Lung (tissue), 12 donors: ENCODE data around the gene CCNL1. TPM values are rescaled to one million over a fixed set of nuclear protein-coding genes. Genes with fewer than 3 reads are reported as not detected.
"Not testable (repeated sequence)": the region's sequence is repeated elsewhere in the genome, so short reads cannot be mapped to it uniquely, and the experiment has no call there.

Experiments
- ATAC-seq: fragments of 200-7000 bp; cut with Tn5 transposase; one replicate; pipeline ENCODE4 v1.9.1; 2020; ENCODE audit warnings: moderate number of reproducible peaks; ENCODE audit not compliant: insufficient read depth, low FRiP score
- DNase-seq, 3 donors: peaks; one replicate each; pipeline ENCODE4 v3.0.0-alpha.2; 2013 to 2017
- H3K27ac ChIP-seq, 2 donors: one replicate each; pipeline ENCODE4 v1.5.1; 2013; ENCODE audit warnings: mild to moderate bottlenecking in 2 of 2, moderate library complexity in 2 of 2, control low read depth in 1 of 2, inconsistent platforms in 1 of 2, low read depth in 1 of 2, low read length in 1 of 2
- H3K27me3 ChIP-seq, 3 donors: one replicate each; pipeline ENCODE4 v1.5.1; 2013; ENCODE audit warnings: low read length in 2 of 3; ENCODE audit not compliant: control insufficient read depth in 3 of 3, insufficient read depth in 3 of 3
- H3K36me3 ChIP-seq, 4 donors: one replicate each; pipeline ENCODE4 v1.5.1; 2013; ENCODE audit warnings: low read length in 4 of 4, mild to moderate bottlenecking in 1 of 4, moderate library complexity in 1 of 4; ENCODE audit not compliant: control insufficient read depth in 4 of 4, insufficient read depth in 4 of 4
- H3K4me1 ChIP-seq, 5 donors: one replicate each; pipeline ENCODE4 v1.5.1; 2013; ENCODE audit warnings: low read length in 5 of 5, mild to moderate bottlenecking in 2 of 5, moderate library complexity in 1 of 5; ENCODE audit not compliant: control insufficient read depth in 5 of 5, insufficient read depth in 5 of 5
- H3K4me3 ChIP-seq: one replicate; pipeline ENCODE4 v1.5.1; 2013; ENCODE audit warnings: mild to moderate bottlenecking, control low read depth, moderate library complexity
- H3K9ac ChIP-seq, 2 donors: one replicate each; pipeline ENCODE4 v1.5.1; 2013; ENCODE audit warnings: low read length in 2 of 2, control low read depth in 1 of 2; ENCODE audit not compliant: insufficient read depth in 1 of 2
- H3K9me3 ChIP-seq, 4 donors: one replicate each; pipeline ENCODE4 v1.5.1; 2013; ENCODE audit warnings: low read length in 3 of 4, mild to moderate bottlenecking in 1 of 4, moderate library complexity in 1 of 4; ENCODE audit not compliant: control insufficient read depth in 4 of 4, insufficient read depth in 3 of 4
- CTCF ChIP-seq: IDR thresholded peaks from 2 replicates; pipeline ENCODE4 v1.5.1; 2012; ENCODE audit warnings: mild to moderate bottlenecking; ENCODE audit errors: control extremely low read depth, extremely low read depth
- WGBS, 2 donors: extraction: QIAGEN DNeasy Blood & Tissue Kit; methylation state at CpG; one replicate each; pipeline ENCODE4 v1.1.7; 2013; 5-methylcytosine and 5-hydroxymethylcytosine counted together
- polyA plus RNA-seq, 2 donors: library from polyadenylated mRNA; stranded (reverse); fragments of 200-250 nt; gene quantifications; one replicate each; pipeline ENCODE4 v1.2.1, GENCODE V29; 2013
- total RNA-seq, 2 donors: library from RNA; depleted of rRNA in 1 of 2; stranded (reverse); fragments of >200 nt in 1 of 2; gene quantifications; one replicate each; pipeline ENCODE4 v1.2.1, GENCODE V29; 2014 to 2021
- donor health status: control.
- donor health status: control.
- donor health status: Bipolar disorder and iron deficiency.
- donor health status: healthy.
- donor health status: DM: yes; HTN: yes; CAD: no.

The CCNL1 gene
- total and polyA plus RNA-seq, 4 donors = 91.1 to 383 (median 110) TPM

- H3K36me3 ChIP-seq = no peaks in the 10 kb centered on the region
- H3K27ac ChIP-seq = peak overlapping the region in 1 of 2 donors; percentile 68
- H3K4me1 ChIP-seq = peaks cover 0 to 23% (median 4%) of the 10 kb centered on the region in 5 donors
- DNase-seq = no peak
- H3K4me3 ChIP-seq = no peak overlapping the region
- H3K9me3 ChIP-seq = peaks cover 0 to 2% (median 0%) of the 10 kb centered on the region in 4 donors
- no peak for ATAC-seq
- no peak for TF ChIP-seq CTCF
- H3K9ac ChIP-seq = peak overlapping the region in 1 of 2 donors; percentile 46
- H3K27me3 ChIP-seq = no peaks in the 10 kb centered on the region
- 87 to 90% methylated on average over 2 of the region's 2 CpGs for WGBS, 2 donors
Measured at GRCh38 chr3:157103280-157103679, 56.7 kb downstream of the CCNL1 start.

- WGBS, 2 donors = 93 to 100% methylated on average over 1 of the region's 1 CpG
Measured at GRCh38 chr3:157102595-157102994, 57.4 kb downstream of the CCNL1 start.

GRCh38 chr3:157102098-157102497 is 57.8 kb downstream of the CCNL1 start:
- no peak for ATAC-seq
- no peaks in the 10 kb centered on the region for H3K27me3 ChIP-seq
- H3K4me3 ChIP-seq = no peak overlapping the region
- peaks cover 0 to 11% (median 4%) of the 10 kb centered on the region in 5 donors for H3K4me1 ChIP-seq
- no peak overlapping the region for H3K27ac ChIP-seq
- peaks cover 0 to 2% (median 0%) of the 10 kb centered on the region in 4 donors for H3K9me3 ChIP-seq
- H3K9ac ChIP-seq = no peak overlapping the region
- TF ChIP-seq CTCF = no peak
- 96 to 99% methylated on average over 3 of the region's 3 CpGs for WGBS, 2 donors
- no peaks in the 10 kb centered on the region for H3K36me3 ChIP-seq
- no peak for DNase-seq

More at GRCh38 chr3:157102595-157102994, 57.4 kb downstream of the CCNL1 start:
- not testable (repeated sequence) for H3K36me3 ChIP-seq, H3K9me3 ChIP-seq, DNase-seq, H3K9ac ChIP-seq, ATAC-seq, H3K27ac ChIP-seq, H3K4me3 ChIP-seq, H3K27me3 ChIP-seq
- peaks cover 0 to 16% (median 4%) of the 10 kb centered on the region in 5 donors for H3K4me1 ChIP-seq

GRCh38 chr3:157101486-157101885 is 58.5 kb downstream of the CCNL1 start:
- H3K9me3 ChIP-seq = peaks cover 0 to 2% (median 0%) of the 10 kb centered on the region in 4 donors
- no peak for TF ChIP-seq CTCF
- DNase-seq (no peak), ATAC-seq (no peak)
- H3K4me1 ChIP-seq = peaks cover 0 to 9% (median 4%) of the 10 kb centered on the region in 5 donors
- 72 to 86% methylated on average over 2 of the region's 2 CpGs for WGBS, 2 donors
- no peak overlapping the region for H3K9ac ChIP-seq
- H3K4me3 ChIP-seq = no peak overlapping the region
- no peaks in the 10 kb centered on the region for H3K27me3 ChIP-seq
- H3K36me3 ChIP-seq = no peaks in the 10 kb centered on the region
- H3K27ac ChIP-seq = peak overlapping the region in 1 of 2 donors; percentile 27
